Measurements from ENCODE around the gene FLRT2.

DNA sequence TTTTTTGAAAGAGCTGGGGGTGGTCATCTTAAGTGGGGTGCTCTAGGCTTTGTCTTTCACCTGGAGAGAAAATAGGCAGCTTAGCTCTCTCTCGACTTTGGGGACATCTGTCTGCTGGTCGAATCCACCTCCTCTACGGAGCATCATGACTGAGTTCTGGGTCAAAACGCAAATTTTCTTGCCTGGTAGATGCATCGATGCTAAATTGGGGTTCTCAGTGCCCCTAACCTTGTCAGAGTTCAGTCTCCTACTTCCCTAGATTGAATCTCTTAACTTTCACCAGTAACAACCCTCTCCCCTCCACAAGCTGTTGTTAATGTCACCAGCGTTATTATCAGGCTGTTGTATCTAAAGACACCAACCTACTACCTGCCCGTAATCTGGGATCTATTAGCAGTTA lies 682 bp downstream of the FLRT2 start:
- TF ChIP-seq EZH2 (IDR thresholded peaks at IDR 0.05; ENCODE audit: insufficient read depth, poor library complexity, severe bottlenecking) (no peak), EZH2phosphoT487 (IDR thresholded peaks at IDR 0.05; ENCODE audit: insufficient read depth, low read depth) (no peak)
